ENCODE data around the gene TBC1D25. TPM values are rescaled to one million over a fixed set of nuclear protein-coding genes. Genes with fewer than 3 reads are reported as not detected.

TBC1D25 gene
- total RNA-seq, 1 donor: 10.1 TPM

DNA sequence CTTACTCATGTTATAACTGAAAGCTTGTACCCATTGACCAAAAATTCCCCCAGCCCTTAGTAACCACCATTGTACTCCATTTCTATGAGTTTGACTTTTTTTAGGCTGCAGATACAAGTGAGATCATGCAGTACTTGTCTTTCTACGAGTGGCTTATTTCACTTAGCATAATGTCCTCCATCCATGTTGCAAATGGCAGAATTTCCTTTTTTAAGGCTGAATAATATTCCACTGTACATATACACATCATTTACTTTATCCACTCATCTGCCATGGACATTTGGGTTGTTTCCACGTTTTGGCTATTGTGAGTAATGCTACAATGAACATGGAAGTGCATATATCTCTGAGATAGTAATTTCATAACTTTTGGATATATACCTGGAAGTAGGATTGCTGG, 45.2 kb downstream of the TBC1D25 start:
- TF ChIP-seq, protein P1, sequence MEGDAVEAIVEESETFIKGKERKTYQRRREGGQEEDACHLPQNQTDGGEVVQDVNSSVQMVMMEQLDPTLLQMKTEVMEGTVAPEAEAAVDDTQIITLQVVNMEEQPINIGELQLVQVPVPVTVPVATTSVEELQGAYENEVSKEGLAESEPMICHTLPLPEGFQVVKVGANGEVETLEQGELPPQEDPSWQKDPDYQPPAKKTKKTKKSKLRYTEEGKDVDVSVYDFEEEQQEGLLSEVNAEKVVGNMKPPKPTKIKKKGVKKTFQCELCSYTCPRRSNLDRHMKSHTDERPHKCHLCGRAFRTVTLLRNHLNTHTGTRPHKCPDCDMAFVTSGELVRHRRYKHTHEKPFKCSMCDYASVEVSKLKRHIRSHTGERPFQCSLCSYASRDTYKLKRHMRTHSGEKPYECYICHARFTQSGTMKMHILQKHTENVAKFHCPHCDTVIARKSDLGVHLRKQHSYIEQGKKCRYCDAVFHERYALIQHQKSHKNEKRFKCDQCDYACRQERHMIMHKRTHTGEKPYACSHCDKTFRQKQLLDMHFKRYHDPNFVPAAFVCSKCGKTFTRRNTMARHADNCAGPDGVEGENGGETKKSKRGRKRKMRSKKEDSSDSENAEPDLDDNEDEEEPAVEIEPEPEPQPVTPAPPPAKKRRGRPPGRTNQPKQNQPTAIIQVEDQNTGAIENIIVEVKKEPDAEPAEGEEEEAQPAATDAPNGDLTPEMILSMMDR (IDR thresholded peaks at IDR 0.05; ENCODE audit: extremely low read depth, low read depth, low read length): no peak
- H3K4me2 ChIP-seq (ENCODE audit: insufficient read depth, low read length): no peak overlapping the region
- no peak overlapping the region for H2AFZ ChIP-seq (ENCODE audit: low read length)
- H4K20me1 ChIP-seq (ENCODE audit: insufficient read depth, low read length): no peaks in the 10 kb centered on the region
- no peak for DNase-seq (ENCODE audit: insufficient read length, low spot score, missing footprints)
- no peaks in the 10 kb centered on the region for H3K36me3 ChIP-seq (ENCODE audit: insufficient read depth, low read length)
- no peaks in the 10 kb centered on the region for H3K79me2 ChIP-seq (ENCODE audit: insufficient read depth, low read length)
- no peak overlapping the region for H3K4me3 ChIP-seq (ENCODE audit: insufficient read depth, low read length)
- H3K9me3 ChIP-seq (ENCODE audit: low read depth, low read length): no peaks in the 10 kb centered on the region
- H3K27ac ChIP-seq (ENCODE audit: low read depth, low read length): no peak overlapping the region
- no peaks in the 10 kb centered on the region for H3K4me1 ChIP-seq (ENCODE audit: insufficient read depth, low read length)
- no peaks in the 10 kb centered on the region for H3K27me3 ChIP-seq (ENCODE audit: insufficient read depth, low read length)

DNA sequence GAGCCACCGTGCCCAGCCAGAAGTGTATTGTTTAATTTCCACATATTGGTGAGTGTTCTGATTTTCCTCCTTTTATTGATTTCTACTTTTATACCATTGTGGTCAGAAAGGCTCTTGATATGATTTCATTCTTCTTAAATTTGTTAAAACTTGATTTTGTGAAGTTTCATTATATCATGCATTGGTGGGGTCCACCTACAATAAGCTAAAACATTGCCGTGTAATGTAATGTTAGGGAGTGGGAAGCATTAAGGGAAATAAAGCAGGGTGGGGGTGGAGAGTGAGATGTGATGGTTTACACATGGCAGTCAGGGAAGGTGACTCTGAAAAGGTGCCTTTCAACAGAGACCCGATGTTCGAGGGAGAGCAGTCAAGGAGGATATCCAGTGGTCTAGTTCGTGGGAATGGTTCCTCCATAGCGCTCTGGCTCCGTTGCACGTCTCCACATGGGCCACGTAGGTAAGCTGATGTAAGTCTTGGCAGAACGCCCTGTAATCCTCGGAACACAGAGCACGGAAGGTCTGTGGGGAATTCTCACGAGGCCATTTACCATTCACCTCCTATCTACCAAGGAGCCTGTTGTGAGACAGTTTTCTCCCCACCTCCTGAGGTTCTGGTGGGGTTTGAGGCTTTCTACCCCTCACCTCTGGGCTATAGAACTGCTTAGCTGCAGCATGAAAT, 50.1 kb downstream of the TBC1D25 start:
- no peaks in the 10 kb centered on the region for H3K27me3 ChIP-seq (ENCODE audit: insufficient read depth, low read length)
- H3K4me3 ChIP-seq (ENCODE audit: insufficient read depth, low read length): no peak overlapping the region
- H3K9me3 ChIP-seq (ENCODE audit: low read depth, low read length): no peaks in the 10 kb centered on the region
- no peak overlapping the region for H3K27ac ChIP-seq (ENCODE audit: low read depth, low read length)
- no peaks in the 10 kb centered on the region for H4K20me1 ChIP-seq (ENCODE audit: insufficient read depth, low read length)
- DNase-seq (ENCODE audit: insufficient read length, low spot score, missing footprints): no peak
- no peak overlapping the region for H2AFZ ChIP-seq (ENCODE audit: low read length)
- TF ChIP-seq, protein P1 (IDR thresholded peaks at IDR 0.05; ENCODE audit: extremely low read depth, low read depth, low read length): no peak
- H3K4me1 ChIP-seq (ENCODE audit: insufficient read depth, low read length): peaks cover 3% of the 10 kb centered on the region
- H3K4me2 ChIP-seq (ENCODE audit: insufficient read depth, low read length): no peak overlapping the region
- no peaks in the 10 kb centered on the region for H3K36me3 ChIP-seq (ENCODE audit: insufficient read depth, low read length)
- H3K79me2 ChIP-seq (ENCODE audit: insufficient read depth, low read length): no peaks in the 10 kb centered on the region

DNA sequence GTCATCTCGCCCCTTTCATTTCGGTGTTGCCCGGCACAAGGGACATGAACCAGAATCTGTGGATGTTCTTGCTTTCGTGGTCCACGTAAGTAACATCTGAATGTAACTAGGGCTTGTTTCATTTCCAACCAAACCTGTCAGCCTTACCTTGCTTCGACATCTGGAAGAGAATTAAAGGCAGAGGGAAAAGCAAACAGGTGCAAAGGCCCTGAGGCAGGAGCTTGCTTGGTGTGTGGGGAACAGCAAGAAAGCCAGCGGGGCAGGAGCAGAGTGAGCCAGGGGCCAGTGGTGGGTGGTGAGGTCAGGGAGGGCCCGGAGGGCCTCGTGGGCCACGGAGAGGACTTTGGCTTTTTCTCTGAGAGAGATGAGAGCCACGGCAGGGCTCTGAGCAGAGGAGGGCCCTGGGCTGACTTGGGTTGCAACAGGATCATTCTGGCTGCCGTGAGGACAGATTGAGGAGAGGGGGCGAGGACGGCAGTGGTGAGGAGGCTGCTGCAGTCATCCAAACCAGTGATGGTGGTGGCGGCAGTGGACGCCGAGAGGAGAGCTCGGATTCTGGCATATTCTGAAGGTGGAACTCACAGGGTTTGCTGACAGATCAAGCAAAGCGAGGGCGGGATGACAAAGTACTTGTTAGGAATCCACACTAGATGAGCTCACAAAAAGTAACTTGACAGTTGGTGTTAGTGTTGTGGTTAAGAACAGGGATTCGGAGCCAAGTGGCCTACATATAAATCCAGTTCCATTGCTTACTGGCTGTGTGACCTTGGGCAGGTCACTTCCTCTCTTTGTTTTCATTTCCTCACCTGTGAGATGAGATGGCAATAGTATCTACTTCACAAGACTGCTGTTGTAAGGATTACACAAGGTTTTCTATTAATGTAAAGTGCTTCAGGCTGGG, 50.9 kb downstream of the TBC1D25 start:
- Histone ChIP-seq H3K79me2 (ENCODE audit: insufficient read depth, low read length) (no peaks in the 10 kb centered on the region), H2AFZ (ENCODE audit: low read length) (no peak overlapping the region), H3K4me3 (ENCODE audit: insufficient read depth, low read length) (no peak overlapping the region), H3K9me3 (ENCODE audit: low read depth, low read length) (no peaks in the 10 kb centered on the region), H3K4me1 (ENCODE audit: insufficient read depth, low read length) (peaks cover 3% of the 10 kb centered on the region), H3K4me2 (ENCODE audit: insufficient read depth, low read length) (no peak overlapping the region), H3K27ac (ENCODE audit: low read depth, low read length) (no peak overlapping the region), H4K20me1 (ENCODE audit: insufficient read depth, low read length) (no peaks in the 10 kb centered on the region), H3K27me3 (ENCODE audit: insufficient read depth, low read length) (no peaks in the 10 kb centered on the region), H3K36me3 (ENCODE audit: insufficient read depth, low read length) (no peaks in the 10 kb centered on the region)
- TF ChIP-seq, protein P1 (IDR thresholded peaks at IDR 0.05; ENCODE audit: extremely low read depth, low read depth, low read length): no peak
- no peak for DNase-seq (ENCODE audit: insufficient read length, low spot score, missing footprints)

DNA sequence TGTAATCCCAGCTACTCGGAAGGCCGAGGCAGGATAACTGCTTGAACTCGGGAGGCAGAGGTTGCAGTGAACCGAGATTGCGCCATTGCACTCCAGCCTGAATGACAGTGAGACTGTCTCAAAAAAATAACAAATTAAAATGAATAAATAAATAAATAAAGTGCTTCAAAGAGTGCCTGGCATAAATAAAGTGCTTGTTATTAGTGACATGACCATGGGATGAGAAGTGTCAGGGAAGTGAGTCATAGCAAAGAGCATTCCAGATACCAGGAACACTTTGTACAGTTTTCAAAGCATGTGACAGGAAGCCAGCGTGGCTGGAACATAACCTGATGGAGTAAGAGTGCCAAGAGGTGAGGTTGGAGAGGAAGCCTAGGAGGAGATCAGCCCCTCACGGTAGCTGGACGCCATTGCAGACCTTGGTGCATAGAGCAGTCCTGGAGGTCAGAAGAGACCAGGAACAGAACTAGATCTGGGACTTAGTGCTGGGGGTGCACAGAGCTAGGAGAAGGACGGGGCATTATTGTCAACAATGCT, 51.8 kb downstream of the TBC1D25 start:
- Histone ChIP-seq H3K27me3 (ENCODE audit: insufficient read depth, low read length) (no peaks in the 10 kb centered on the region), H3K4me2 (ENCODE audit: insufficient read depth, low read length) (no peak overlapping the region), H3K27ac (ENCODE audit: low read depth, low read length) (no peak overlapping the region), H3K4me1 (ENCODE audit: insufficient read depth, low read length) (peaks cover 3% of the 10 kb centered on the region), H3K9me3 (ENCODE audit: low read depth, low read length) (no peaks in the 10 kb centered on the region), H2AFZ (ENCODE audit: low read length) (peak overlapping the region; percentile 60), H3K4me3 (ENCODE audit: insufficient read depth, low read length) (no peak overlapping the region), H3K36me3 (ENCODE audit: insufficient read depth, low read length) (no peaks in the 10 kb centered on the region), H4K20me1 (ENCODE audit: insufficient read depth, low read length) (no peaks in the 10 kb centered on the region), H3K79me2 (ENCODE audit: insufficient read depth, low read length) (no peaks in the 10 kb centered on the region)
- TF ChIP-seq, protein P1 (IDR thresholded peaks at IDR 0.05; ENCODE audit: extremely low read depth, low read depth, low read length): no peak
- no peak for DNase-seq (ENCODE audit: insufficient read length, low spot score, missing footprints)
